ENCODE data around the gene KLK1. TPM values are rescaled to one million over a fixed set of nuclear protein-coding genes. Genes with fewer than 3 reads are reported as not detected.

KLK1 gene
- total RNA-seq, 1 donor, result not detected

- no peaks in the 10 kb centered on the region for H4K20me1 ChIP-seq (ENCODE audit: insufficient read depth, low read length)
- H3K4me3 ChIP-seq (ENCODE audit: insufficient read depth, low read length), result no peak within 1 kb of the TSS
Observed at GRCh38 chr19:50833117-50833801, 9.7 kb upstream of the KLK1 start, which contains the start of gene KLK15. Gene KLK15 (minus strand): TSS chr19:50833574. CDS start chr19:50831492, 2,082 bp downstream.

GRCh38 chr19:50832666-50833065 lies 9.1 kb upstream of the KLK1 start:
- no peak for TF ChIP-seq CTCF (IDR thresholded peaks at IDR 0.05; ENCODE audit: extremely low read depth, low read depth, low read length)
- Histone ChIP-seq H3K27me3 (ENCODE audit: insufficient read depth, low read length) (peaks cover 7% of the 10 kb centered on the region), H4K20me1 (ENCODE audit: insufficient read depth, low read length) (no peaks in the 10 kb centered on the region), H3K4me1 (ENCODE audit: insufficient read depth, low read length) (peaks cover 5% of the 10 kb centered on the region), H2AFZ (ENCODE audit: low read length) (no peak overlapping the region), H3K4me3 (ENCODE audit: insufficient read depth, low read length) (no peak overlapping the region), H3K9me3 (ENCODE audit: low read depth, low read length) (no peaks in the 10 kb centered on the region), H3K36me3 (ENCODE audit: insufficient read depth, low read length) (no peaks in the 10 kb centered on the region), H3K4me2 (ENCODE audit: insufficient read depth, low read length) (no peak overlapping the region), H3K27ac (ENCODE audit: low read depth, low read length) (no peak overlapping the region), H3K79me2 (ENCODE audit: insufficient read depth, low read length) (no peaks in the 10 kb centered on the region)
- no peak for DNase-seq (ENCODE audit: insufficient read length, low spot score, missing footprints)

More at GRCh38 chr19:50833117-50833801, 9.7 kb upstream of the KLK1 start, which contains the start of gene KLK15:
- no peak within 1 kb of the TSS for H3K4me2 ChIP-seq (ENCODE audit: insufficient read depth, low read length)
- no peak for TF ChIP-seq CTCF (IDR thresholded peaks at IDR 0.05; ENCODE audit: extremely low read depth, low read depth, low read length)
- H3K79me2 ChIP-seq (ENCODE audit: insufficient read depth, low read length), result no peaks in the 10 kb centered on the region
- no peak within 1 kb of the TSS for H3K27ac ChIP-seq (ENCODE audit: low read depth, low read length)
- DNase-seq (ENCODE audit: insufficient read length, low spot score, missing footprints), result no peak
- H3K9me3 ChIP-seq (ENCODE audit: low read depth, low read length), result no peaks in the 10 kb centered on the region
- H3K36me3 ChIP-seq (ENCODE audit: insufficient read depth, low read length), result no peaks in the 10 kb centered on the region
- H3K27me3 ChIP-seq (ENCODE audit: insufficient read depth, low read length), result peaks cover 7% of the 10 kb centered on the region
- no peak within 1 kb of the TSS for H2AFZ ChIP-seq (ENCODE audit: low read length)
- H3K4me1 ChIP-seq (ENCODE audit: insufficient read depth, low read length), result peaks cover 5% of the 10 kb centered on the region

GRCh38 chr19:50831026-50831396 lies 7.4 kb upstream of the KLK1 start:
- H3K27me3 ChIP-seq (ENCODE audit: insufficient read depth, low read length), result peaks cover 4% of the 10 kb centered on the region
- no peaks in the 10 kb centered on the region for H3K79me2 ChIP-seq (ENCODE audit: insufficient read depth, low read length)
- no peak overlapping the region for H3K27ac ChIP-seq (ENCODE audit: low read depth, low read length)
- H4K20me1 ChIP-seq (ENCODE audit: insufficient read depth, low read length), result no peaks in the 10 kb centered on the region
- no peaks in the 10 kb centered on the region for H3K36me3 ChIP-seq (ENCODE audit: insufficient read depth, low read length)
- peaks cover 5% of the 10 kb centered on the region for H3K4me1 ChIP-seq (ENCODE audit: insufficient read depth, low read length)
- H2AFZ ChIP-seq (ENCODE audit: low read length), result no peak overlapping the region
- H3K4me3 ChIP-seq (ENCODE audit: insufficient read depth, low read length), result no peak overlapping the region
- H3K4me2 ChIP-seq (ENCODE audit: insufficient read depth, low read length), result no peak overlapping the region
- no peak for TF ChIP-seq CTCF (IDR thresholded peaks at IDR 0.05; ENCODE audit: extremely low read depth, low read depth, low read length)
- H3K9me3 ChIP-seq (ENCODE audit: low read depth, low read length), result no peaks in the 10 kb centered on the region
- no peak for DNase-seq (ENCODE audit: insufficient read length, low spot score, missing footprints)

- Histone ChIP-seq H3K9me3 (ENCODE audit: low read depth, low read length) (no peaks in the 10 kb centered on the region), H3K36me3 (ENCODE audit: insufficient read depth, low read length) (no peaks in the 10 kb centered on the region), H3K4me3 (ENCODE audit: insufficient read depth, low read length) (no peak overlapping the region), H4K20me1 (ENCODE audit: insufficient read depth, low read length) (no peaks in the 10 kb centered on the region), H3K4me2 (ENCODE audit: insufficient read depth, low read length) (no peak overlapping the region), H3K27ac (ENCODE audit: low read depth, low read length) (no peak overlapping the region), H2AFZ (ENCODE audit: low read length) (no peak overlapping the region), H3K79me2 (ENCODE audit: insufficient read depth, low read length) (no peaks in the 10 kb centered on the region), H3K27me3 (ENCODE audit: insufficient read depth, low read length) (peaks cover 4% of the 10 kb centered on the region), H3K4me1 (ENCODE audit: insufficient read depth, low read length) (peaks cover 2% of the 10 kb centered on the region)
- no peak for TF ChIP-seq CTCF (IDR thresholded peaks at IDR 0.05; ENCODE audit: extremely low read depth, low read depth, low read length)
- DNase-seq (ENCODE audit: insufficient read length, low spot score, missing footprints), result no peak
Observed at GRCh38 chr19:50830266-50831025, 6.9 kb upstream of the KLK1 start.
